Mammary epithelial cell (primary cell): Measurements from ENCODE around the gene SRL.

Experiments used
- CTCF ChIP-seq, 2 donors: IDR thresholded peaks in 1 of 2; conservative IDR thresholded peaks in 1 of 2; 2 replicates each; pipeline ENCODE4 v1.5.1; 2011 to 2012; ENCODE audit warnings: inconsistent platforms in 2 of 2, low read length in 2 of 2, mild to moderate bottlenecking in 2 of 2, control low read depth in 1 of 2, low read depth in 1 of 2; ENCODE audit not compliant: insufficient read depth in 1 of 2; ENCODE audit errors: extremely low read depth in 1 of 2
- EZH2 ChIP-seq: IDR thresholded peaks from 2 replicates; pipeline ENCODE4 v1.6.1; 2012; ENCODE audit warnings: low read length, inconsistent platforms, borderline replicate concordance

GRCh38 chr16:4204521-4204920 is 37.4 kb downstream of the SRL start:
- TF ChIP-seq CTCF (conservative IDR thresholded peaks at IDR 0.05 in 1 of 2, IDR thresholded peaks at IDR 0.05 in 1 of 2; ENCODE audit: extremely low read depth in 1 of 2, insufficient read depth in 1 of 2, low read depth in 1 of 2, low read length in 2 of 2) (no peak), EZH2 (no peak)
